DND-41 (cell line): Measurements from ENCODE around the gene CEMIP.

Source experiments
- CTCF ChIP-seq: IDR thresholded peaks from 2 replicates; pipeline ENCODE4 v1.5.1; 2012; ENCODE audit warnings: borderline replicate concordance, low read length, moderate library complexity, mild to moderate bottlenecking; ENCODE audit not compliant: poor library complexity, severe bottlenecking; ENCODE audit errors: extremely low read depth
- EZH2 ChIP-seq: IDR thresholded peaks from 3 replicates; pipeline ENCODE4 v1.6.1; 2012; ENCODE audit warnings: borderline replicate concordance, low read depth, mild to moderate bottlenecking, moderate library complexity, low read length, inconsistent platforms; ENCODE audit not compliant: severe bottlenecking

- TF ChIP-seq CTCF: no peak
- TF ChIP-seq EZH2: no peak
Observed at GRCh38 chr15:80823120-80823519, 44.0 kb downstream of the CEMIP start.
